GM18873 (cell line): Measurements from ENCODE around the gene SIAH1.
"Not testable (repeated sequence)": the region's sequence is repeated elsewhere in the genome, so short reads cannot be mapped to it uniquely, and the experiment has no call there.

Experiments
- ATAC-seq: cut with Tn5 transposase; IDR thresholded peaks from one replicate; pipeline ENCODE4 v1.9.1; 2021; ENCODE audit warnings: mild to moderate bottlenecking, moderate library complexity, moderate number of reproducible peaks; ENCODE audit not compliant: unreplicated experiment, low FRiP score

Gene SIAH1

DNA sequence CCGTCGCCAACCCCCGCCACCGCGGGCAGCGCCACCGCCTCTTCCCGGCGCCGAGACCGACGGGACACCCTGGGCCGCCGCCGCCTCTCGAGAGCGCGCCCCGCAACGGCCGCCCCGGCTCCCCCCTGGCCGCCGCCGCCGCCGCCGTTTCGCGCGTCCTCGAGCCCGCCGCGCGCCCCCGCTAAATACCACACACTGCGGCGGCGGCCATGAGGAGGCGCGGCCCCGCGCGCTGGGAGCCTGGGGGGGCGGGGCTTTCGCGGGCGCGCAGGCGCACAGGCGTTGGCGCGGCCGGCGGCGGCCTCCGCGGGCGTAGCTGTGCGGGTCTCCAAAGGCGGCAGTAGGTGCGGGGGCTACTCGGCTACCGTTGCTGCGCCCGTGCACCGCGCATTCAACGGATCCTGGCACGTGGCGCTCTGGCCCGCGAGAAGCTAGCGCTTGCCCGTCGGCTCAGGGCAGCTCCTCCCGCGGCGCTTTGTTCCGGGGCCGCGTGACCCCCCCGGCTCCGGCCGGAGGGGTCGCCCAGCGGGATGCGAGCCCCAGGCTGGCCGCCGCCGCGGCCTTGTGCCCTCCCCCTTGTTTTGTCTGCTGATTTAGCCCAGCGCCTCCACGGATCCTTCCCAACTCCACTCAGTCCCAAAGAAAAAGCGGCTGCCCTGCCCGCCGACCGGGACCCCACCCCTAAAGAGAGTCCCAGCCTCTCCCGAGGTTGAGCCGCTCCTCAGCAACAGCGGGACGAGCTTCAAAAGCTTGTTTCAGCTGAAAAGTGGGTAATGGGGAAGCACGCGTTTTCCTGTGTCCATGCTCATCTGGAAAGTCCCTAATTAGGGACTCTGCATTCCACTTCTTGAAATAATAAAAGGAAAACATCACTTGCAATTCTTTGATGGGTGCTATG is at the start of gene SIAH1:
Gene SIAH1, minus strand, starts transcription at position 161 of the 898 bp plus-strand sequence. CDS start 22,985 bp downstream, outside the sequence.
- ATAC-seq = peak; percentile 63

GRCh38 chr16:48434653-48435317 is 49.6 kb upstream of the SIAH1 start:
- no peak for ATAC-seq

GRCh38 chr16:48433850-48434530 is 48.8 kb upstream of the SIAH1 start:
- no peak for ATAC-seq

DNA sequence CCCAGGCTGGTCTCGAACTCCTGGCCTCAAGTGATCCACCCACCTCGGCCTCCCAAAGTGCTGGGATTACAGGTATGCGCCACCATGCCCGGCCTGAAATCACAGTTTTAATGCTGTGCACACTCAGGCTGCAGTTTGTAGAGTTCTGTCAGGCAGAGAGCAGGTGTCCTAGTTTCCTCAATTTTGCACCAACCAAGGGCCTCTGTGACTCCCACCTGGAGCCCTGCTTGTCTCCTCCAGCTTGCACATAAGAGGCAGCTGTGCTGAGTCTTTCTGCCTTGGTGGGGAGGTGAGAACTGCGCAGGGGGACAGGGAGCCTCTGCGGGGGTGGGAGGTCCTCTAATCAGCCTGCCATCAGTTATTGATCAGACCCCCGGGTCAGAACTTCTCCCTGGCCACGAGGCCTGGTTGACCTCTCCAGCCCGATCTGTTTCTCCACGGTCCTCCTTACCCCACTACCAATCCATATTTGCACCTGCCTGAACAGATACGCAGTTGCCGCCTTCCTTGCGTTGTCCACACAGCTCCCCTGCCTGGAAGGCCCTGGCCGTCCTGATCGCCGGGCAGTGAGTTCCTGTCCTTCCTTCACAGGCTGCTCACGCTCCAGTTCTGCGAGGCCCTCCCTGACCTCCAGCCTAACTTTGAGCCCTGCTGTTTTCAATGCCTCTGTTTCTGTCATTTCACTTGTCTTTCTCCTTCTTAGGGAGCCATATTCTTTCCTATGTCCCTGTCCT is 48.1 kb upstream of the SIAH1 start:
- ATAC-seq = no peak

DNA sequence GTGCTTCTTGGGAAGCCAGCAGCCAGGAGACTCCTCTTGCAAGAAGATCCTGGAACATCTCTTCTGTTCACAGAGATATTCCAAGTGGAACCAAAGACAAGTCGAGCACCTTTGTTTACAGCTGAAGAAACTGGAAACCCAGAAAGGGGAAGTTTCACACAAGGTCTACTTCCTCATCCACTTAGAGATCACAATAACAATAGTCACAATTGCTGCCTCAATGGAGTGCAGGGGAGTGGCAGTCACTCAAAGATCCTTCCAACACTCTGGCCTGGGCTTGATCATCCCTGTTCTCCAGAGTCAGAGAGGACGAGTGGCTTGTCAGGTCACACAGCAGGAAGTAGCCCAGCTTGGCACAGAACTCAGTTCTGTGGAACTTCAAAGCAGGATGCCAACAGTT is 46.9 kb upstream of the SIAH1 start:
- peak; percentile 57 for ATAC-seq

DNA sequence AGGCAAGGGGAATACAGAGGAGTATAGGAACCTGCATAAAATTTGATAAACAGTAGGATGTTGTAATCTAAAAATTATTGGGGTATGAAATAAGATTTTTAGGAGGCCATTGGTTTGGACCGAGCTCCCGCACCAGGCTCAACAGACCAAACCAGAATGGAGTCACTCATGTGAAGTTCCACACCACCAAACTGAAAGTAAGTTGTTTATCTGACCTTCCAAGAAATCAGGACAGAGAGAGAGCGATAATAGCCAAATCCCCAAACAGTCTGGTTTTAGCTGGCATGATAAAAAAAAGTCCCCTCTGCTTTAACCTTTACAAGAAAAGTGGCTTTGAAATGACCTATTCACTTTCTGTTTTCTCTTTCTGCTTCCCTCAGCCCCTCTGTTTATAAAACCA is 45.7 kb upstream of the SIAH1 start:
- ATAC-seq = no peak

GRCh38 chr16:48426244-48427141 is 41.3 kb upstream of the SIAH1 start:
- no peak for ATAC-seq

DNA sequence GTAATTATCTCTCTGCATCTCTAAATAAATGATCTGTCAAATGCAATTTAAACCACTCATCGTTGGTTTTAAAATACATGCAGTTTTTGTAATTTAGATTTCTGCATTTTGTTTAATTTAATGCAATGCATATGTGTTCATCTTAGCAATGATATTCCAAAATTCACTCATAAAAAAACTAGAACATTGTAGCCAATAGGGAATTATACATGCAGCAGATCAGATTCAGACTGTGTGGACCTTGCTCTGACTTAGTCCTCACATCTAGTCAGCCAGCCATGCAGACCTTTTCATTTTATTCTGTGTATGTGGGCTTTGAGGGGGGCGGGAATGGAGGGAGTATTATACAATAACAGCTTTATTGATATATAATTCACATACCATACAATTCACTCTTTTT is 37.3 kb upstream of the SIAH1 start:
- ATAC-seq = no peak

- ATAC-seq = no peak
Measured at GRCh38 chr16:48421741-48422140, 36.5 kb upstream of the SIAH1 start.

DNA sequence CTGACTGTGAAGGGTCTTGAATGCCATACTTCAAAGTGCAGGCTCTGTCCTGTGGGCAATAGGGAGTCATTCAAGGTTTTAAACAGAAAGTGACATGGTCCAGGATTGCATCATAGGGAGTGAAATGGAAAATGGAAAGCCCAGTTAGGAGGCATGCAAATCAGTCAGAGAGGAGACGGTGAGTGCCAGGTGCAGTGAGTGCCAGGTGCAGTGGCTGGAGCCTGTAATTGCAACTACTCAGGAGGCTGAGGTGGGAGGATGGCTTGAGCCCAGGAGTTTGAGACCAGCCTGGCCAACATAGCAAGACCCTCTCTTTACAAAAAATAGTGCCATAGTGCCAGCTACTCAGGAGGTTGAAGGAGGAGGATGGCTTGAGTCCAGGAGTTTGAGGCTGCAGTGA is 35.2 kb upstream of the SIAH1 start:
- ATAC-seq = no peak

DNA sequence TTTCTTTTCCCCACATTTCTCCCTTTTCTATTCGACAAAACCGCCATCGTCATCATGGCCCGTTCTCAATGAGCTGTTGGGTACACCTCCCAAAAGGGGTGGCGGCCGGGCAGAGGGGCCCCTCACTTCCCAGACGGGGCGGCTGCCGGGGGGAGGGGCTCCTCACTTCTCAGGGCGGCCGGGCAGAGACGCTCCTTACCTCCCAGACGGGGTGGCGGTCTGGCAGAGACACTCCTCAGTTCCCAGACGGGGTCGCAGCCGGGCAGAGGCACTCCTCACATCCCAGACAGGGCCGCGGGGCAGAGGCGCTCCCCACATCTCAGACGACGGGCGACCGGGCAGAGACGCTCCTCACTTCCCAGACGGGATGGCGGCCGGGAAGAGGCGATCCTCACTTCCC is 31.4 kb upstream of the SIAH1 start:
- ATAC-seq = not testable (repeated sequence)

DNA sequence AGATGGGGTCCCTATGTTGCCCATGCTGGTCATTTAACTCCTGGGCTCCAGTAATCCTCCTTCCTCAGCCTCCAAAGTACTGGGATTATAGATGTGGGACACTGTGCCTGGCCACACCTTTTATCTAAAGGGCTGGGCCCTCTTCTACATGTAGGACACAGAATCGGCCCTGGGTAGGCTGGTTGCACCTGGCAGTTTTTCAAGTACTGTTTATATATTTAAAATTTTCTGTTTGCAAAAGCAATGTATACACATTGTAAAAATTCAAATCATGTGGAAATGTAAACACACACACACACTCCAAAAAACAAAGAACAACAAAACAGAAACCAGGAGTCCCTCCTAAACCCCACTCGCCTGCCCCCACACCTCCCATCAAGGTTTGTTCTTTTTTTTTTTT is 28.1 kb upstream of the SIAH1 start:
- no peak for ATAC-seq

GRCh38 chr16:48409839-48410632 is 24.8 kb upstream of the SIAH1 start:
- no peak for ATAC-seq

GRCh38 chr16:48408688-48409087 is 23.5 kb upstream of the SIAH1 start:
- ATAC-seq = no peak

- no peak for ATAC-seq
Measured at GRCh38 chr16:48405907-48406306, 20.7 kb upstream of the SIAH1 start.

GRCh38 chr16:48405153-48405552 is 19.9 kb upstream of the SIAH1 start:
- no peak for ATAC-seq

GRCh38 chr16:48402547-48402946 is 17.3 kb upstream of the SIAH1 start:
- ATAC-seq = not testable (repeated sequence)

GRCh38 chr16:48395375-48395774 is 10.2 kb upstream of the SIAH1 start:
- no peak for ATAC-seq

DNA sequence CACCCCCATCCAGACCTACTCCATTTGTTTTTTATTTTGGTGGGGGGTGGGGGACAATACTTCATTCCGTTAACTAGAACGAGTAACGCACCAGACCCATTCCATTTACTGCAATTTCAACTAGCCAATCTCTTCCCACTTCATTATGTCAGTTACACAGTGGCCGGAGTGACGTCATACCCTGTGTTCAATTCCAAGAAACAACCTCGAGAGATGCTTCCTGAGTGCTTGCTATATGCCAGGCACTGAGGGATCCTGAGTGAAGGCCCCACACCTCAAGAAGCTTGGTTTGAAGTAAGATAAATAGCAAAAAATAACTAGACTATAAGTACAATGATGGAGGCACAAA is 9.1 kb upstream of the SIAH1 start:
- no peak for ATAC-seq
